Left hindlimb (tissue), 1 donor: Measurements from ENCODE around the gene OTOG.

Experiments used
- DNase-seq: peaks from one replicate; pipeline ENCODE4 v3.0.0-alpha.2; 2018

Gene OTOG, protein sequence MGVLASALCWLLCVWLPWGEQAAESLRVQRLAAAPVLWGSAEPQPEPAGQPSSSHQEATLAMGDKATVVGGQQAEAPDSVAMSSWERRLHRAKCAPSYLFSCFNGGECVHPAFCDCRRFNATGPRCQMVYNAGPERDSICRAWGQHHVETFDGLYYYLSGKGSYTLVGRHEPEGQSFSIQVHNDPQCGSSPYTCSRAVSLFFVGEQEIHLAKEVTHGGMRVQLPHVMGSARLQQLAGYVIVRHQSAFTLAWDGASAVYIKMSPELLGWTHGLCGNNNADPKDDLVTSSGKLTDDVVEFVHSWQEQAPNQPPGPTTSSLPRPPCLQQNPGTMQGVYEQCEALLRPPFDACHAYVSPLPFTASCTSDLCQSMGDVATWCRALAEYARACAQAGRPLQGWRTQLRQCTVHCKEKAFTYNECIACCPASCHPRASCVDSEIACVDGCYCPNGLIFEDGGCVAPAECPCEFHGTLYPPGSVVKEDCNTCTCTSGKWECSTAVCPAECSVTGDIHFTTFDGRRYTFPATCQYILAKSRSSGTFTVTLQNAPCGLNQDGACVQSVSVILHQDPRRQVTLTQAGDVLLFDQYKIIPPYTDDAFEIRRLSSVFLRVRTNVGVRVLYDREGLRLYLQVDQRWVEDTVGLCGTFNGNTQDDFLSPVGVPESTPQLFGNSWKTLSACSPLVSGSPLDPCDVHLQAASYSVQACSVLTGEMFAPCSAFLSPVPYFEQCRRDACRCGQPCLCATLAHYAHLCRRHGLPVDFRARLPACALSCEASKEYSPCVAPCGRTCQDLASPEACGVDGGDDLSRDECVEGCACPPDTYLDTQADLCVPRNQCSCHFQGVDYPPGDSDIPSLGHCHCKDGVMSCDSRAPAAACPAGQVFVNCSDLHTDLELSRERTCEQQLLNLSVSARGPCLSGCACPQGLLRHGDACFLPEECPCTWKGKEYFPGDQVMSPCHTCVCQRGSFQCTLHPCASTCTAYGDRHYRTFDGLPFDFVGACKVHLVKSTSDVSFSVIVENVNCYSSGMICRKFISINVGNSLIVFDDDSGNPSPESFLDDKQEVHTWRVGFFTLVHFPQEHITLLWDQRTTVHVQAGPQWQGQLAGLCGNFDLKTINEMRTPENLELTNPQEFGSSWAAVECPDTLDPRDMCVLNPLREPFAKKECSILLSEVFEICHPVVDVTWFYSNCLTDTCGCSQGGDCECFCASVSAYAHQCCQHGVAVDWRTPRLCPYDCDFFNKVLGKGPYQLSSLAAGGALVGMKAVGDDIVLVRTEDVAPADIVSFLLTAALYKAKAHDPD (N-terminal part only)

GRCh38 chr11:17547051-17547577 is at the start of gene OTOG:
OTOG (plus strand) TSS chr11:17547259; CDS start chr11:17547373, 114 bp downstream.
- DNase-seq: no peak

GRCh38 chr11:17498058-17498457 is 49.0 kb upstream of the OTOG start:
- DNase-seq: no peak

DNA sequence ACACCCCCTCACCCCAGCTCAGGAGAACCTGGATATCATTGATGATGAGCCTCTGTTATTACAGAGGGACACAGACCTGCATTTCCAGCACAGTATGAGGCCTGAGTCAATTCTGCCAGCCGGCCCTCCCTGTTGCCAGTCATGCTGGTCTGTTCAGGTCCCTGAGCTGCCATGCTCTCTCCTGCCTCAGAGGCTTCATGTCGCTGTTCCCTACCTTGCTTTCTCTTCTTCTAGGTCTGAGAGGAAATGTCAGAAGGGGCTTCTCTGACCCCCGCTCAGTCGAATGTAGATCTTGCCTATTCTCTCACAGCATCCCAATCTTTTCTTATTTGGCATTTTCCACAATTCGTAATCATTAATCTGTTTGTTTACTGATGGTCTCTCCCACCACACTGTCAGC is 48.6 kb upstream of the OTOG start:
- DNase-seq: no peak

GRCh38 chr11:17500673-17501072 is 46.4 kb upstream of the OTOG start:
- DNase-seq: no peak

DNA sequence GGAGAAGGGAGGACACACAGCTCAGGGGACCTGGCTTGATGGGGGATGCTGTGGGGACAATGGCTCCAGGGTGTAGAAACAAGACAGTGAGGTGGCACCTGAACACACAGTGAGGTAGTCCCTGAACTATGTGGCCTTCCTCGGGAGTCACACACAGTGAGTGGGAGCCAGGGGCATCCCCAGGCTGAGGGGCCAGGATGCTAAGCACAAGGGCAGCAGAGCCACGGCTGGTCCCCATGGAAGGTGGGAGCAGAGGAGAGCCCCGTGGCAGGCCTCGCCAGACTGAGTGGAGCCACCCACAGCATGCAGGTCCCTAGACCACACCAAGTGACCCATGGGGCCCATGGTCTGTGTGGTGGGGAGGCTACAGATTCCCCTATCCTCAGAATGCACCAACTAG is 44.4 kb upstream of the OTOG start:
- no peak for DNase-seq

DNA sequence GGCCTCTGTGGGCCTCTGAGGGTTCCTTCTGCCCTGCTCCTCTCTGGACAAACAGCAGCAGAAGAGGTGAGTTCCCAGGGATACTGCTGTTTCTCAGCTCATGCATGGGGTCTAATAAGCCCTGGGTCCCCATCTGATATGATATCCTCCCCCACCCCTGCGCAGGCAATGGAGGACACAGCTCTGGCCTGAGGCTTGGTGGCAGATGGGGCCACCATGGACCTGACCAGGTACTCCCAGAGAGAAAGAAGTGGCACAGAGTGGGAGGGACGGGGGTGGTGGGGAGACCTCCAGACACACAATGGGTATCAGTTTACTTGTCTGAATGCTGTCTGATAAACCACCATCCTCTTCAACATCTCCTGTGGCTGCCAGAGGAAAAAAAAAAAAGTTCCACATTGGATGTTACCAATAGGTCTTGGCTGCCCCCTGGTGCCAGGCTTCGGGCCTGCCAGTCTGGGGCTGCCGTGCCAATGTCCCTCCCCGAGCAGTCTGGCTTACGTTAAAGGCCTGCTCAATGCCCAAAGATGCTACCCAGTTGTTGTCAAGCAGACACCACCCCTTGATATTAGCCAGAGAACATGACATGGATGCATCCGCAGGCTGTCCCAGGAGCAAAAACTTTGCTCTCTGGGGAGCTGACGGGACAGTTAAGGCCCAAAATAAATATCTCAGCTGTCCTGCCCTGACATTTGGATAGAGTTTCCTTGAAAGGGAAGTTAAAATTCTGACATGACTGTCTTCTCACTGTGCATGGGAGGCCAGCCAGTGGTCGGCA is 42.5 kb upstream of the OTOG start:
- DNase-seq: peak; percentile 64

DNA sequence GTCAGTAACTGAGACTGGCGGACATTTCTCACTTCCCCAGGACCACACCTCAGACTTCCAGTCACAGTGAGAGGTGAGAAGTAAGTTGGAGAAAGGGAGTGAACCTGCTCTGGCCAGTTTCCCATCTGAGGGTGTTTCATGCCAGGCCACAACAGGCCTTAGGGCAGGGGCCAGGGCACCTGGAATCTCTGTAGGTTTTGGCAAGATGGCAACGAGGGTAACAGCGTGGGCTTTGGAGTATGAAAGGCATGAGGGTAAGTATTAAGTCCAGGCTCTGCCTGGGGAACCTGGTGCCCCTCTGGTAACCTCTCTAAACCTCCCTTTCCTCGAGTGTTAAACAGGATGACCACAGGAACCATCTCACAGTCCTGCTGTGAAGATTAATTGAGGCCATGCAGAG is 41.9 kb upstream of the OTOG start:
- no peak for DNase-seq

DNA sequence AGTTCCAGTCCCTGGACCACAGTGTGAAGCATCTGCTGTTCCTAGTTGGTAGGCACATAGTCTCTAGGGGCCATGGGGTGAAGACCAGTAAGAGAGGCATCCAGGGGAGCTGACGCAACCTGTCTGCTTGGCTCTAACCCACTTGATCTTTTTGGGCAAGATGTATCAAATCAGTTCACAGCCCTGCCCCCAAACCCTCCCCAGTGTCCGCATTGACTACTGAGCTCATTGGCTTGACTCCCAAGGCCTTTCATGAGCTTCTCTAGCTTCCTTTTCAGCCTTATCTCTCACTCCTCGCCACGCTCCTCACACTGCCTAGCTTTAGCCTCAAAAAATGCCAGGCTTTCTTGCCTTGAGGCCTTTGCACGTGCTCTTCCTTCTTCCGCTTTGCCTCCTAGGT is 40.7 kb upstream of the OTOG start:
- DNase-seq: no peak

GRCh38 chr11:17506942-17507341 is 40.1 kb upstream of the OTOG start:
- DNase-seq: no peak

GRCh38 chr11:17507773-17508172 is 39.3 kb upstream of the OTOG start:
- no peak for DNase-seq

DNA sequence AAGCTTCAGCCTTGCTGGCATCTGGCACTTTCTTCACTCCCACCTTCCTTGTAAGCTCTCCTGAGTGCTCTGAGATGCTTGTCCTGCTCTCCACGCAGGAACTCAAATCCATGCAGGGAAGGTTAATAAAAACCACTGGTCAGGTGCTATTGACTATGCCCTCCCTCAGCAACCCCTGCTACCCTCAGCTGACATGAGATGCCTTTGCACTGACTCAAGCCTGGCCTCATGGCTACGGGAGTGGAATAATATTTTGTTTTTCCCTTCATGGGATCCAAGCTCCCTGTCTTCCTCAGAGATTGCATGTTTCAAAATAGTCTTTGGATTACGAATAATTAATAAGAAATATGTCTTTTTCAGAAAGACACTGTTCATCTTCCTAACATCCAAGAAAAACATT is 38.8 kb upstream of the OTOG start:
- DNase-seq: no peak

DNA sequence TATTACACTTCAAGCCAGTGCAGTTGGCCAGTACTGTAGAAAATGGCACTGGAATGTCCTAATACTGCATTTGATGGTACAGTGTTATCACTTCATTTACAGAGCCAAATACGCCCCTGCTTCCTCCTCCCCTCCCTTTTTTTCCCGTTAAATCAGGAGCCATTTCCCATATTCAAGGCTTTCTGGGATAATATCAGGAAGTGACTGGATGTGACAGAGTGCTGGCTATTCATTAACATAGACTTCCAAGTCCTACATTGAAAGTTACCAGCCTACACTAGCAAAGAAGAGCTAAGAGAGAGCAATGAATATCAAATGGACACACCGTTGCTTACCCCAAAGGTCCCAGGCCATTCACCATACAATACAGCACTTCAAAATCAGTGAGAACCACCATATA is 38.3 kb upstream of the OTOG start:
- no peak for DNase-seq

DNA sequence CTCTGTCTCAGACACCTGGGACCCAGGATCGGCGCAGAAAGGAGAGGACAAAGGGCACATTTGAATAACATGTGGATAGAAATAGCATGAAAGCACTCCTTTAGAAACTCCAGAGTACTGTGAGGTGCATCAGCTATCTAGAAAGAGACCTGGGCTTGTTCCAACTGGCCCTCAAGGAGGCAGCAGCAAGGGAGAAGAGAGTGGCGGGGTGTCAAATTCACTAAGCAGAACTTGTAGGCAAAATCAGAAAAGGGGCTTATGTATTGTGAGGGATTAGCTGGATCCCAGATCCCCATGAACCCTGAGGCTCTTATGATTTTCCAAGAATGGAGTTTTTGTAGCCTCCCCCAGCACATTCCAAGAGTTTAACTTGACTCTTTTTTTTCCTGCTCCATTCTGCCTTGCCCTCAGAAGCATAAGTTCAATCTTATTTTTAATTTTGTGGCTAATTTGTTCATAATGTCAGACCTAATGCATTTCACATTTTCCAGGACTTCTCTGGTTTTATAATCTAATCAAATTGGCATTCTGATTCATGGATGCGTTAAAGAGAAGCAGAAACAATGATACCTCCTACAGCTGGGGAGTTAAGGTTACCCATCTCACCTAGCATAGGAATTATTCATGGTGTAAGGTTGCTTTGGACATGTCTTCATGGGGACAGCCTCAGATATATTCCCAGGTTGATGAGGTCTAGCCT is 36.4 kb upstream of the OTOG start:
- DNase-seq: no peak

- DNase-seq: no peak
These were observed 35.5 kb upstream of the OTOG start for GRCh38 chr11:17511571-17511970.

DNA sequence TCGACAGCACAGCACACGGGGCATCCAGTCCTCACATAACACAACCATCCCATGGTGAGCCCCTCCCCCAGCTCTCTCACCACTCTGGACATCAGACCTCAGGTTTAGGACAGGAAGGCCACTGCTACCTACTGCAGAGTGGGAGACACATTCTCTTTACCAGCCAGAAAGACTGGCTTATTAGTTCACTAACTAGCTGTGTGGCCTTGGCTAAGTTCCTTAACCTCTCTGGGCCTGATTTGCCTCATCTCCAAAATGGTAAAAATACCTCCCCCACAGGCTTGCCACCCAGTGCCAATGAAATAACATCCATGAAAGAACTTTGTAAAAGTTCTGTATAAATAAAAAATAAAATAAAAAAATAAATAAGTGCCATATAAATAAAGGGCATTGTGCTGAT is 35.0 kb upstream of the OTOG start:
- no peak for DNase-seq

- no peak for DNase-seq
These were observed 33.2 kb upstream of the OTOG start for GRCh38 chr11:17513853-17514252.

- DNase-seq: no peak
These were observed 32.6 kb upstream of the OTOG start for GRCh38 chr11:17514476-17514875.

DNA sequence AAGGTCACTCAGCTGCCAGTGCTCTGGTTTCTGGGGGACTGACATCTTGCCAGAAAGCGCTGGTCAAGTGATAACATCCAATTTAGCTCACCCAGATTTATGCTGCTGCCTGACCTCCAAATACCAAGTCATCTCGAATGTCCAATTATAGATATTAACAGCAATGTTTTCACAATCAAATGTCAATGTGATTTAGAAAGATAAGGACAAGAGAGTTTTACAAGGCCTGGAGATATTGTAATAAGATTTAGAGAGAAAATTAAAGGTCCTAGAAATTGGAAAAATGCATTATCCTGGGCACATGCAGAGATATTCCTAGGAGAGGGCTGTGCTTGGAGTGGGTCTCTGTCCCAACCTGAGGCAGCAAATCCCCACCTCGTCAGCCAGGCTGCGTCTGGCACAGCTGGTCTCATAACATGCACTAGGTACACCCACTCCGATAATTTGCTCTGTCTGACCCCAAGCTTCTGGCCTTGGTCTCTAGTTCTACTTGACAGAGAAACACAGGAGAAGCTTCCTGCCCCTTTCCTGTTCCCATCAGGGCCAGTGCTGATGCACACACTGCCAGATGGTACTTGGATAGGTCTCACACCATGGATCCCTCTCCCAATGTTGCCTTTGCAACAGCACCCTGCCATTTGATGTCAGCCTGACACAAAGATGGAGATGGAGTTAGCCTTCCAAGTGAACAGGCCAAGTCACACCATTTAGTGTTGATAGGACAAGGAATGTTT is 31.4 kb upstream of the OTOG start:
- no peak for DNase-seq

- DNase-seq: no peak
These were observed 30.4 kb upstream of the OTOG start for GRCh38 chr11:17516551-17517150.

- no peak for DNase-seq
These were observed 29.9 kb upstream of the OTOG start for GRCh38 chr11:17517186-17517585.
